Kidney (tissue), 14 donors: Measurements from ENCODE around the gene POLR3K. TPM values are rescaled to one million over a fixed set of nuclear protein-coding genes. Genes with fewer than 3 reads are reported as not detected.
A peak's percentile ranks its signal among the peaks of the same experiment; 100 is the strongest.

Experiments used
- DNase-seq, 5 donors: peaks; one replicate each; pipeline ENCODE4 v3.0.0-alpha.2; 2013 to 2020
- FAIRE-seq: peaks from 2 replicates; lab custom pipeline; 2012; peaks lifted over from hg19 to GRCh38; lab: Jason Lieb, UNC
- H3K27ac ChIP-seq, 2 donors: one replicate each; pipeline ENCODE4 v1.7.0; 2013; ENCODE audit warnings: low read depth in 2 of 2, low read length in 2 of 2, inconsistent platforms in 1 of 2
- H3K27me3 ChIP-seq: one replicate; pipeline ENCODE4 v1.7.1; 2013; ENCODE audit warnings: low read length, inconsistent platforms; ENCODE audit not compliant: control insufficient read depth, insufficient read depth
- H3K36me3 ChIP-seq, 3 donors: one replicate each; pipeline versions ENCODE4 v1.7.0 to v1.7.1; 2013; ENCODE audit warnings: low read length in 3 of 3, control low read depth in 1 of 3, inconsistent platforms in 1 of 3; ENCODE audit not compliant: insufficient read depth in 3 of 3, control insufficient read depth in 2 of 3
- H3K4me1 ChIP-seq, 3 donors: one replicate each; pipeline versions ENCODE4 v1.7.0 to v1.7.1; 2013; ENCODE audit warnings: low read length in 3 of 3, inconsistent platforms in 1 of 3, low read depth in 1 of 3; ENCODE audit not compliant: control insufficient read depth in 2 of 3, insufficient read depth in 2 of 3
- H3K4me3 ChIP-seq, 3 donors: one replicate each; pipeline versions ENCODE4 v1.7.0 to v1.8.1; 2013; ENCODE audit warnings: low read length in 3 of 3, control low read depth in 1 of 3, inconsistent platforms in 1 of 3
- H3K9ac ChIP-seq, 3 donors: one replicate each; pipeline versions ENCODE4 v1.7.0 to v1.7.1; 2013; ENCODE audit warnings: low read length in 3 of 3, control low read depth in 1 of 3, inconsistent platforms in 1 of 3
- H3K9me3 ChIP-seq, 3 donors: one replicate each; pipeline versions ENCODE4 v1.7.0 to v1.7.1; 2013; ENCODE audit warnings: low read length in 3 of 3, control low read depth in 1 of 3, inconsistent platforms in 1 of 3; ENCODE audit not compliant: control insufficient read depth in 2 of 3, insufficient read depth in 1 of 3
- CTCF ChIP-seq: IDR thresholded peaks from 3 replicates; pipeline ENCODE4 v1.5.1; 2012; ENCODE audit warnings: mild to moderate bottlenecking, moderate library complexity, borderline replicate concordance; ENCODE audit not compliant: insufficient read depth; ENCODE audit errors: extremely low read depth
- intact Hi-C: fragments of 100-400 bp; cut with DNase I; formaldehyde crosslinking; loops from one replicate; pipeline ENCODE4 v1.11.1; 2022
- polyA plus RNA-seq: library from polyadenylated mRNA; stranded (reverse); fragments of 350-450 nt; fragmentation: Illumina TruSeq; extraction: RNeasy Lipid Tissue Mini Kit (QIAGEN cat#74804); gene quantifications from one replicate; pipeline ENCODE4 v1.2.3, GENCODE V29; 2014; ENCODE audit warnings: low read depth, low replicate concordance; ENCODE audit not compliant: insufficient read depth
- total RNA-seq: library from RNA; stranded (reverse); fragmentation: NEBNext Ultra II Directional; extraction: Animal tissue kit (Norgen Biotek cat#: 25700); gene quantifications from one replicate; pipeline ENCODE4 v1.2.1, GENCODE V29; 2021
- donor health status: control.
- donor health status: control.
- donor health status: control.
- donor health status: control.
- donor health status: control.
- donor health status: DM: yes; HTN: yes; CAD: no.
- donor health status: Normal renal cell carcinoma (clear cell type).

The POLR3K gene
- total and polyA plus RNA-seq, 2 donors from 2014 or later, result 8.8 to 18.5 TPM

GRCh38 chr16:101586-101985, 48.2 kb upstream of the POLR3K start:
- no peak overlapping the region for H3K9ac ChIP-seq
- FAIRE-seq (no peak), DNase-seq (no peak)

GRCh38 chr16:100989-101388, 47.6 kb upstream of the POLR3K start:
- no peak for FAIRE-seq
- peak overlapping the region in 1 of 3 donors; percentile 51 for H3K9ac ChIP-seq
- no peak for DNase-seq
- peaks cover 0 to 18% (median 9%) of the 10 kb centered on the region in 3 donors for H3K4me1 ChIP-seq
- peaks cover 2 to 4% (median 3%) of the 10 kb centered on the region in 3 donors for H3K36me3 ChIP-seq
- H3K27me3 ChIP-seq, result no peaks in the 10 kb centered on the region
- TF ChIP-seq CTCF, result no peak
- no peaks in the 10 kb centered on the region for H3K9me3 ChIP-seq
- intact Hi-C loops, result no loop called here
- H3K27ac ChIP-seq, result peak overlapping the region in 1 of 2 donors; percentile 51
- no peak overlapping the region for H3K4me3 ChIP-seq

More at GRCh38 chr16:101586-101985, 48.2 kb upstream of the POLR3K start:
- TF ChIP-seq CTCF, result no peak
- Histone ChIP-seq H3K36me3 (peaks cover 0 to 4% (median 3%) of the 10 kb centered on the region in 3 donors), H3K27me3 (no peaks in the 10 kb centered on the region), H3K4me1 (peaks cover 0 to 18% (median 9%) of the 10 kb centered on the region in 3 donors), H3K9me3 (no peaks in the 10 kb centered on the region), H3K4me3 (no peak overlapping the region), H3K27ac (peak overlapping the region; percentile 30 to 51)
- intact Hi-C loops, result no loop called here

- Histone ChIP-seq H3K4me1 (peaks cover 0 to 17% (median 9%) of the 10 kb centered on the region in 3 donors), H3K9me3 (no peaks in the 10 kb centered on the region), H3K4me3 (no peak overlapping the region), H3K27ac (no peak overlapping the region), H3K9ac (no peak overlapping the region), H3K36me3 (peaks cover 2 to 9% (median 7%) of the 10 kb centered on the region in 3 donors), H3K27me3 (no peaks in the 10 kb centered on the region)
- FAIRE-seq (no peak), DNase-seq (no peak)
- intact Hi-C loops, result no loop called here
- TF ChIP-seq CTCF, result no peak
These were observed 44.4 kb upstream of the POLR3K start for GRCh38 chr16:97822-98221.

GRCh38 chr16:96935-97381, 43.5 kb upstream of the POLR3K start:
- Histone ChIP-seq H3K4me1 (peaks cover 0 to 8% (median 5%) of the 10 kb centered on the region in 3 donors), H3K27me3 (no peaks in the 10 kb centered on the region), H3K27ac (no peak overlapping the region), H3K9ac (no peak overlapping the region), H3K9me3 (no peaks in the 10 kb centered on the region), H3K4me3 (no peak overlapping the region), H3K36me3 (peaks cover 2 to 9% (median 7%) of the 10 kb centered on the region in 3 donors)
- FAIRE-seq (no peak), DNase-seq (peak; percentile 83 to 94 (median 89))
- intact Hi-C loops, result no loop called here
- peak; percentile 99 for TF ChIP-seq CTCF
